A549 (cell line): ENCODE measurements around the gene SAPCD2. TPM values are rescaled to one million over a fixed set of nuclear protein-coding genes. Genes with fewer than 3 reads are reported as not detected.

Source experiments
- ATAC-seq, 2 experiments: fragments of 200-7000 bp in 1 of 2; fragments of >200 bp in 1 of 2; cut with Nextera tagmentation in 1 of 2; cut with Tn5 transposase in 1 of 2; 3 replicates each; pipeline versions ENCODE4 v1.8.0 to v1.9.1; 2018 to 2020; ENCODE audit warnings: mild to moderate bottlenecking in 1 of 2, moderate library complexity in 1 of 2
- CTCF ChIA-PET: fragments of 300-600 bp; sonication (Branson Sonifier 250); formaldehyde crosslinking; extraction: SDS; loops from one replicate; lab custom pipeline; 2021; ENCODE audit warnings: antibody characterized with exemption, inconsistent platforms; lab: Yijun Ruan, JAX
- POLR2A ChIA-PET: fragments of 350-600 bp; formaldehyde crosslinking; extraction: SDS; loops from one replicate; lab custom pipeline; 2021; ENCODE audit warnings: antibody characterized with exemption, inconsistent platforms; lab: Yijun Ruan, JAX
- DNase-seq, 2 experiments: peaks; one replicate each; pipeline versions ENCODE4 v3.0.0 to v3.0.0-alpha.2; 2011 to 2016; ENCODE audit warnings: low read depth in 1 of 2, low spot score in 1 of 2
- FAIRE-seq: peaks from 2 replicates; lab custom pipeline; 2011; peaks lifted over from hg19 to GRCh38; lab: Jason Lieb, UNC
- H3K27ac ChIP-seq, 2 experiments: fragments of >200 bp; sonication (Bioruptor Twin); formaldehyde crosslinking; 3 replicates each; pipeline ENCODE4 v1.5.1; 2016 to 2017
- H3K4me1 ChIP-seq: fragments of >200 bp; sonication (Bioruptor Twin); formaldehyde crosslinking; 3 replicates; pipeline ENCODE4 v1.6.1; 2016
- H3K4me2 ChIP-seq: fragments of >200 bp; sonication (Bioruptor Twin); formaldehyde crosslinking; 3 replicates; pipeline ENCODE4 v1.6.1; 2016
- H3K4me3 ChIP-seq: fragments of >200 bp; sonication (Bioruptor Twin); formaldehyde crosslinking; 3 replicates; pipeline ENCODE4 v1.5.1; 2016
- H3K9me3 ChIP-seq: fragments of >200 bp; sonication (Bioruptor Twin); formaldehyde crosslinking; 3 replicates; pipeline ENCODE4 v1.6.1; 2016
- BCL3 ChIP-seq: fragments of >200 bp; sonication (Bioruptor Twin); formaldehyde crosslinking; IDR thresholded peaks from 3 replicates; pipeline ENCODE4 v1.6.1; 2016
- CEBPB ChIP-seq, 2 experiments: fragments of >200 bp in 1 of 2; sonication (Bioruptor Twin) in 1 of 2; formaldehyde crosslinking in 1 of 2; IDR thresholded peaks; 2 replicates each; pipeline ENCODE4 v1.6.1; 2012 to 2016
- CHD4 ChIP-seq: fragments of 200-600 bp; sonication (generic); IDR thresholded peaks from 2 replicates; pipeline ENCODE4 v1.6.1; 2016; ENCODE audit warnings: antibody characterized with exemption, mild to moderate bottlenecking, borderline replicate concordance
- CTCF ChIP-seq: fragments of >200 bp; sonication (Bioruptor Twin); formaldehyde crosslinking; IDR thresholded peaks from 3 replicates; pipeline ENCODE4 v1.5.1; 2016
- EHMT2 ChIP-seq: fragments of 200-600 bp; sonication (generic); IDR thresholded peaks from 2 replicates; pipeline ENCODE4 v1.6.1; 2016; ENCODE audit warnings: antibody characterized with exemption, low read depth, mild to moderate bottlenecking, moderate library complexity
- FOSL2 ChIP-seq, 2 experiments: fragments of 450-650 bp in 1 of 2; fragments of >200 bp in 1 of 2; sonication (Bioruptor Twin) in 1 of 2; formaldehyde crosslinking; IDR thresholded peaks; 2 replicates each; pipeline versions ENCODE4 v1.5.0 to v1.6.1; 2016 to 2020; ENCODE audit warnings: mild to moderate bottlenecking in 1 of 2, moderate library complexity in 1 of 2
- GATA3 ChIP-seq: IDR thresholded peaks from 2 replicates; pipeline ENCODE4 v1.6.1; 2012; ENCODE audit warnings: borderline replicate concordance
- HES2 ChIP-seq: fragments of >200 bp; sonication (Bioruptor Twin); formaldehyde crosslinking; IDR thresholded peaks from 2 replicates; pipeline ENCODE4 v1.6.1; 2016
- HOXA7 ChIP-seq: fragments of 250-450 bp; sonication (Bioruptor Pico); IDR thresholded peaks from 2 replicates; pipeline ENCODE4 v1.5.0; 2020; ENCODE audit warnings: mild to moderate bottlenecking, moderate library complexity
- HOXB13 ChIP-seq: fragments of 250-450 bp; sonication (Bioruptor Pico); IDR thresholded peaks from 2 replicates; pipeline ENCODE4 v1.5.0; 2020; ENCODE audit warnings: low read depth, mild to moderate bottlenecking, moderate library complexity
- HOXB5 ChIP-seq: fragments of 250-450 bp; sonication (Bioruptor Pico); IDR thresholded peaks from 2 replicates; pipeline ENCODE4 v1.5.0; 2020; ENCODE audit warnings: mild to moderate bottlenecking, moderate library complexity
- JUN ChIP-seq, 2 experiments: fragments of >200 bp; sonication (Bioruptor Twin); formaldehyde crosslinking; IDR thresholded peaks; 2 replicates in 1 of 2; 3 replicates in 1 of 2; pipeline ENCODE4 v1.6.1; 2016 to 2017
- KDM1A ChIP-seq: fragments of 200-600 bp; sonication (generic); IDR thresholded peaks from 2 replicates; pipeline ENCODE4 v1.6.1; 2016; ENCODE audit warnings: low read depth, mild to moderate bottlenecking
- MYC ChIP-seq: IDR thresholded peaks from 2 replicates; pipeline ENCODE4 v1.6.1; 2012; ENCODE audit warnings: mild to moderate bottlenecking, inconsistent platforms, low read length, improper control_type of control experiment, borderline replicate concordance
- NFE2L2 ChIP-seq: fragments of 150-350 bp; conservative IDR thresholded peaks from 2 replicates; pipeline ENCODE4 v1.6.1; 2014; ENCODE audit warnings: low read length
- NPAS2 ChIP-seq: fragments of 250-450 bp; sonication (Bioruptor Pico); IDR thresholded peaks from 2 replicates; pipeline ENCODE4 v1.8.0; 2022; ENCODE audit warnings: mild to moderate bottlenecking, moderate library complexity, borderline replicate concordance
- NR3C1 ChIP-seq: fragments of >200 bp; sonication (Bioruptor Twin); formaldehyde crosslinking; IDR thresholded peaks from 3 replicates; pipeline ENCODE4 v1.6.1; 2017
- PHF8 ChIP-seq: fragments of 200-600 bp; sonication (generic); IDR thresholded peaks from 2 replicates; pipeline ENCODE4 v1.6.1; 2016; ENCODE audit warnings: low read depth, mild to moderate bottlenecking, antibody characterized with exemption, moderate library complexity, borderline replicate concordance
- POLR2A ChIP-seq: IDR thresholded peaks from 2 replicates; pipeline ENCODE4 v1.6.1; 2012; ENCODE audit warnings: mild to moderate bottlenecking, low read length
- POLR2AphosphoS2 ChIP-seq: conservative IDR thresholded peaks from 2 replicates; pipeline ENCODE4 v1.6.1; 2012; ENCODE audit warnings: low read length, improper control_type of control experiment, inconsistent platforms
- RARB ChIP-seq: fragments of 250-450 bp; sonication (Bioruptor Pico); IDR thresholded peaks from 2 replicates; pipeline ENCODE4 v1.8.0; 2021; ENCODE audit warnings: mild to moderate bottlenecking, moderate library complexity
- REST ChIP-seq: fragments of 200-600 bp; sonication (generic); IDR thresholded peaks from 2 replicates; pipeline ENCODE4 v1.6.1; 2016; ENCODE audit warnings: antibody characterized with exemption, mild to moderate bottlenecking, moderate library complexity
- RFX5 ChIP-seq: fragments of 450-650 bp; IDR thresholded peaks from 2 replicates; pipeline ENCODE4 v1.7.1; 2014; ENCODE audit warnings: antibody characterized with exemption, mild to moderate bottlenecking, moderate library complexity
- RNF2 ChIP-seq: fragments of 200-600 bp; sonication (generic); IDR thresholded peaks from 2 replicates; pipeline ENCODE4 v1.6.1; 2016; ENCODE audit warnings: low read depth, mild to moderate bottlenecking, antibody characterized with exemption, moderate library complexity, borderline replicate concordance
- SMC3 ChIP-seq: fragments of >200 bp; sonication (Bioruptor Twin); formaldehyde crosslinking; IDR thresholded peaks from 3 replicates; pipeline ENCODE4 v1.6.1; 2018; ENCODE audit warnings: inconsistent platforms
- TFCP2L1 ChIP-seq: fragments of 250-450 bp; sonication (Bioruptor Pico); IDR thresholded peaks from 2 replicates; pipeline ENCODE4 v1.5.0; 2021; ENCODE audit warnings: mild to moderate bottlenecking
- USF2 ChIP-seq: fragments of 450-650 bp; IDR thresholded peaks from 2 replicates; pipeline ENCODE4 v1.6.1; 2014; ENCODE audit warnings: antibody characterized with exemption
- ZNF302 ChIP-seq: fragments of 250-450 bp; sonication (Bioruptor Pico); IDR thresholded peaks from 2 replicates; pipeline ENCODE4 v1.9.0; 2021; ENCODE audit warnings: inconsistent platforms, mild to moderate bottlenecking, moderate library complexity
- ZSCAN20 ChIP-seq: fragments of 250-450 bp; sonication (Bioruptor Pico); IDR thresholded peaks from 2 replicates; pipeline ENCODE4 v1.8.0; 2022; ENCODE audit warnings: mild to moderate bottlenecking, moderate library complexity
- WGBS: methylation state at CpG from one replicate; pipeline ENCODE4 v1.1.6; 2017; ENCODE audit errors: missing lambda C conversion rate; 5-methylcytosine and 5-hydroxymethylcytosine counted together
- polyA plus RNA-seq, 4 experiments: library from polyadenylated mRNA; depleted of rRNA in 3 of 4; stranded (reverse); fragments of >200 nt; fragmentation: RNase III in 1 of 4; extraction: RNeasy Plus Mini Kit Qiagen cat#74134 plus additional on column Dnase treatment in 1 of 4; gene quantifications; 2 replicates in 3 of 4; 3 replicates in 1 of 4; pipeline ENCODE4 v1.2.3, GENCODE V29; 2011 to 2017

The SAPCD2 gene
- polyA plus RNA-seq, 2 of the 4 experiments (the other 2 are of a cell fraction): 6.9 to 14.6 TPM

- TF ChIP-seq RARB (CRISPR knock-in tag) (no peak), MYC (no peak), HOXB5 (CRISPR knock-in tag) (no peak), REST (no peak), HES2 (no peak), JUN (IDR thresholded peaks at IDR 0.05) (peak in 1 of 2 experiments; percentile 28; a peak in 1 of 5 replicates), RNF2 (no peak), CHD4 (no peak), TFCP2L1 (no peak), POLR2AphosphoS2 (no peak), FOSL2 (IDR thresholded peaks at IDR 0.05) (no peak), FOSL2 (CRISPR knock-in tag; IDR thresholded peaks at IDR 0.05) (no peak), POLR2A (no peak), SMC3 (peak; percentile 83), KDM1A (no peak), ZNF302 (CRISPR knock-in tag) (no peak), NFE2L2 (no peak)
Observed at GRCh38 chr9:137034709-137035506, 35.4 kb downstream of the SAPCD2 start (continued).

GRCh38 chr9:137034039-137034708 lies 36.2 kb downstream of the SAPCD2 start:
- DNase-seq (no peak), ATAC-seq (peak; percentile 9 to 30; a peak in 4 of 6 replicates), FAIRE-seq (no peak)
- Histone ChIP-seq H3K4me3 (no peak overlapping the region), H3K27ac (peak overlapping the region; percentile 34 to 67; a peak in 4 of 6 replicates), H3K4me2 (peak overlapping the region; percentile 77), H3K4me1 (peaks cover 19% of the 10 kb centered on the region), H3K9me3 (no peaks in the 10 kb centered on the region)
- ChIA-PET CTCF (interaction anchor here (0.5 to 20.4 kb wide), 47 partner anchors 10 to 320 kb away, joined by 3 to 282 read pairs (median 7); partner anchors contain the start of genes ABCA2, AJM1, C8G and CLIC3), POLR2A (interaction anchor here (0.6 to 1.7 kb wide), 4 partner anchors 38 to 186 kb away, joined by 3 to 5 read pairs (median 3); partner anchors contain the start of gene CLIC3)
- 32% methylated on average over 9 of the region's 15 CpGs for WGBS
- TF ChIP-seq NPAS2 (CRISPR knock-in tag) (no peak), GATA3 (no peak), USF2 (no peak), HOXB13 (no peak), RNF2 (no peak), CEBPB (IDR thresholded peaks at IDR 0.05) (no peak), BCL3 (no peak), ZNF302 (CRISPR knock-in tag) (no peak), JUN (IDR thresholded peaks at IDR 0.05) (no peak), ZSCAN20 (CRISPR knock-in tag) (no peak), POLR2A (no peak), RFX5 (no peak), CHD4 (no peak), EHMT2 (no peak), PHF8 (no peak), CTCF (no peak), POLR2AphosphoS2 (no peak), NR3C1 (no peak), HOXA7 (no peak)
